ENCODE data around the gene TSC22D1. TPM values are rescaled to one million over a fixed set of nuclear protein-coding genes. Genes with fewer than 3 reads are reported as not detected.
"Not testable (repeated sequence)": the region's sequence is repeated elsewhere in the genome, so short reads cannot be mapped to it uniquely, and the experiment has no call there.

Gene TSC22D1
- total RNA-seq, 1 donor from 2014 or later: 7.0 TPM

DNA sequence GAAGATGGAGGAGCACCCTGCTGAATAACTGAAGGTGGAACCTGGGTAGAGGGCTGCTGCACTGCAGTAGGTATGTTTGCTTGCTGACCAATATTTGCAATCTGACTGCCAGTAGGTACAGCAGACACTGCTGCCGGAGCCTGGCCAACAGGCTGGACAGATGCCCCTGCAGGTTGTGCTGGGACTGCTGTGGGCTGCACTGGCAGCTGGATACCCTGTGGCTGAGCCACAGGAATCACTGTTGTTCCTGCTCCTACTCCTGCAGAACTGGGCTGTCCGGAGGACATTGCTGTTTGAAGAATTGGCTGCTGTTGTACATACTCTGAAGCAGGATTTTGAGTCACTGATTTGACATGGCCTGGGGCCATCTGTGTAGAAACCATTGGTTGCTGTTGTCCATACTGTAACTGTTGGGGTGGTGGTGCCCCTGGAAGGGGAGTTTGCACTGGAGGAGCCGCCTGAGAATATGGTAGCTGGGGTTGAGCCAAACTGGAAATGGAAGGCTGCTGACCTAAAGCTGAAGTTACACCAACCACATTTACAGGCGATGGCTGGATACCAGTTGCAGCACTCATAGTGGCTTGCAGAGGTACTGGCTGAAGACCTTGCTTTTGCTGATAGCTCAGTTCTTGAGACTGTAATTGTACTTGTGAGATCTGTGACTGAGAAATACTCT is 2.2 kb downstream of the TSC22D1 start:
- intact Hi-C loops (cut with micrococcal nuclease): loop anchor here (10.0 kb wide), 2 partner anchors 309 to 551 kb away; partner anchors contain the start of gene GTF2F2

DNA sequence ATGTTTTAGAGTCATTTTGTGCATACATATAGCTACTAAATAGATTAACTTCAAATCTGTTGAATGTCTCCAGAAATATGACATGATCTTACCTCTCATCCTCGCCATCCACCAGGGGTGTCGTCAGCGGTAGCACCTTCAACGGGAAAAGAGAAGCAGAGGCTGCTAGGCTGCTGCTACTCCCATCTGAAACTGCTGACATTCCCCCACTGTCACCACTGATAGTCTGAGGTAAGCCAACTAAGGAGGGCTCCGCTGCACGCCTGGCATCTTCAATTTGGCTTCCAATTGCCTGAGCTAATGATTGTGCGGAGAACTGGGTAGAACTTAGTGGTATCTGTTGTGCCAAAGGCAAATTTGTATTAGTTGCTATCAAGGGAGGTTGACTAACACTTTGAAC is 3.1 kb downstream of the TSC22D1 start:
- intact Hi-C loops (cut with micrococcal nuclease): loop anchor here (10.0 kb wide), 2 partner anchors 308 to 552 kb away; partner anchors contain the start of gene GTF2F2

DNA sequence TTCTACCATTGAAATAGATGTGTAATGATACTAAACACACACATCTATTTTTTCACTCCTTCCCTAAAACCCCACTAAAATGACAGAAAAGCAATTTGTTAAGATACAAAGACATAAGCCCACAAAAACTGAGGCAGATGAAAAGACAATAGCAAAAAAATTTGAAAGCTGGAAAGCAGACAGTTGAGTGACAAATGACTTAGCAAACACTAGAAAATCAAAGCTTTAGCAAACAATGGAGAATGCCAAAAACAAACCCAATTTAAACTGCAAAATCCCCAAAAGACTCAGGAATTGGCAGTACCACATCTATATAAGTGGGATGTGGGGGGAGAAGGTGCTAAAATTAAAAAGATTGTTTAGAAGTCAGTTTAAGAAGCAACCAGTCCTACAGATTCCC is 9.5 kb downstream of the TSC22D1 start:
- intact Hi-C loops (cut with micrococcal nuclease): no loop called here

DNA sequence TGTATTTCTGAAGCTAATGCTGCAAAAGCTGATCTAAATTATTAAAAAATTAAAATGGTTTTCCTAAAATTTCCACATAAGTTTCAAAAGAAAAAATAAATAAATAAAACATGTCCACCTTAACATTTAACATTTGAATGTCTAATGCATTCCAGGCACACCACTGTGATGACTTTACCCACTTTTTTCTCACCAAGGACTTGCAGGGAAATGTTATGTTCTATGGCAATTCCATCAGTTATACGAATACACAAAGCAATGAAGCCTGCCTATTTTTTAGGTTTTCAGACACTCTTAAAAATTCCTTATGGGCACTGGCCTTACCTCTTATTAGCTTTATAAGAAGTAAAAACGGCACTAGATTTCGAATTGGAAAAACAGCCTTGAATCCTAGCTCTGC is 10.2 kb downstream of the TSC22D1 start:
- intact Hi-C loops (cut with micrococcal nuclease): no loop called here

DNA sequence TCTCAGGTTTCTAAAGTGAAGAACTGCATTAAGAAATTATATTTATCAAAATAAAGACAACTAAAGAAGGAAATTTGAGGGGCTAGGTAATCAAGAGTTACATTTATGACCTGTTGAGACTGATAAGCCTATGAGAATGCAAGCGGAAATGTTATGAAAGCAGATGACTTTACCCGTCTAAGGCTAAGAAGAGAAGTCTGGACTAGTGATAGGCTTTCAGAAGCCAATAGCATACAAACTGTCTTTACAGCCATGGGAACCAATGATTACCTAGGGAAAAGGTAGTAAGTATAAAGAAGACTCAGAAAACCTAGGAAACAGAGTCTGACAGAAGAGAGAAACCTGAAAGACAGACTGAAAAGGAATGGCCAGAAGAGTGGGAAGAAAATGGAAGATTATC is 11.2 kb downstream of the TSC22D1 start:
- intact Hi-C loops (cut with micrococcal nuclease): no loop called here

DNA sequence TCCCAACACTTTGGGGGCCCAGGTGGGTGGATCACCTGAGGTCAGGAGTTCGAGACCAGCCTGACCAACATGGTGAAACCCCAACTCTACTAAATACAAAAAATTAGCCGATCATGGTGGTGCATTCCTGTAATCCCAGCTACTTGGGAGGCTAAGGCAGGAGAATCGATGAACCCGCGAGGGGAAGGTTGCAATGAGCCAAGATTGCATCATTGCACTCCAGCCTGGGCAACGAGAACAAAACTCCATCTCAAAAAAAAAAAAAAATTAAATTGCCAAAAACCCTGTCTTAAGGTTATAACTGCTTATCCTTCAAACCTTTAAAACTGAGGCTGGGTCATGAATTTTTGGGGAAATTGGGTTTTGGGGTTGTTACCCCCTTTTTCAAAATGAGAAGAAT is 13.3 kb downstream of the TSC22D1 start:
- intact Hi-C loops (cut with micrococcal nuclease): not testable (repeated sequence)

DNA sequence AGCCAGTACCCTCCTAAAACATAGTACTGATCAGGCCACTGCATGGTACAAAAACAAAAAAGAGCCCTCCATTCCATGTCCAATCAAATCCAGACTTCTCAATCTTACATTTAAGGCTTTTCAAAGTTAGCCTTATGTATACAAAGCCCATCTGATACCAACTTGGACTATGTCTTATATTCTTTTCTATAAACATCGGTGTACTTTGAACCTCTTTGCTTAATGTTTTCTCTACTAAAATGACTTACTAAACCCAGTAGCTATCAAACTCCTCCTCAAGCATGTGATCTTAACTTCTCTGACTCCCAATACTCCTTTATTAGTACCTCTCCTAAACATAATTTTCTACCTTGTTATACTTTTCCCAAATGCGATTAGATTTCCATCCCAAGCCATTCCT is 14.8 kb downstream of the TSC22D1 start:
- intact Hi-C loops (cut with micrococcal nuclease): no loop called here

DNA sequence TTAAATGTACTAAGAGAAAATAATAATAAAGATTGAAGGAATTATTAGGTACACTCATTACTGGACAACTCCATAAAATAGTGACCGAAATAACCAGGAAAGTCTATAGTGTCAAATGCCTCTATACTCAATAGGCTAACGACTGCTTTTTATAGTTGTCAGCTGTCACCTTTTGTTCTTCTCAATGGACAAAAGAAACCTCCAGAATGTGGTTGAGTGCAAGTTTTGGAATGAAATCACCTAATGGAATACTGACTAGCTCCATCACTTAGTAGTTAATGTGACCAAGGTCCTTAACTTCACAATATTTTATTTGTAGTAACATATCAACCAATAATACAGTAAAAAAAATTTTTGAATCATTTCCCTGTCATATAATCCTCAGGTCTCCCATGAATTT is 18.1 kb downstream of the TSC22D1 start:
- intact Hi-C loops (cut with micrococcal nuclease): no loop called here

DNA sequence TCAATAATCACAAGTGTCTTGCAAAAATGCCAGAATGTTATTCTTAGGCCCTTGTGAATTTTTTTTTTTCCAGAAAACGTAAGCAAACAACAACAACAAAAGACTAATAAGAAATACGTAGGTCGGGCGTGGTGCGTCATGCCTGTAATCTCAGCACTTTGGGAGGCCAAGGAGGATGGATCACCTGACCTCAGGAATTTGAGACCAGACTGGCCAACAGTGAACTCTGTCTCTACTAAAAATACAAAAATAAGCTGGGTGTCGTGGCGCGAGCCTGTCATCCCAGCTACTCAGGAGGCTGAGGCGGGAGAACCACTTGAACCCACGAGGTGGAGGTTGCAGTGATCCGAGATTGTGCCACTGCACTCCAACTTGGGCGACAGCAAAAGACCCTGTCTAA is 20.9 kb downstream of the TSC22D1 start:
- intact Hi-C loops (cut with micrococcal nuclease): no loop called here

DNA sequence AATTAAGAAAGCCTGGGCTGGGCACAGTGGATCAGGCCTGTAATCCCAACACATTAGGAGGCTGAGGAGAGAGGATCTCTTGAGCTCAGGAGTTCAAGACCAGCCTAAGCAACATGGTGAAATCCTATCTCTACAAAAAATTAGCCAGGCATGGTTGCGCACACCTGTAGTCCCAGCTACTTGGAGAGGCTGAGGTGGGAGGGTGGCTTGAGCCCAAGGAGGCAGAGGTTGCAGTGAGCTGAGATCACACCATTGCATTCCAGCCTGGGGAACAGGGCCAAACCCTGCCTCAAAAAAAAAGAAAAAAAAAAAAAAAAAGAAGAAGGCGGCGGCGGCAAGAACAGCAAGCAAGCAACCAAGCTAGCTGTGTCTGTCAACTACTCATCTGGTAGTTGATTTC is 26.7 kb downstream of the TSC22D1 start:
- intact Hi-C loops (cut with micrococcal nuclease): no loop called here

DNA sequence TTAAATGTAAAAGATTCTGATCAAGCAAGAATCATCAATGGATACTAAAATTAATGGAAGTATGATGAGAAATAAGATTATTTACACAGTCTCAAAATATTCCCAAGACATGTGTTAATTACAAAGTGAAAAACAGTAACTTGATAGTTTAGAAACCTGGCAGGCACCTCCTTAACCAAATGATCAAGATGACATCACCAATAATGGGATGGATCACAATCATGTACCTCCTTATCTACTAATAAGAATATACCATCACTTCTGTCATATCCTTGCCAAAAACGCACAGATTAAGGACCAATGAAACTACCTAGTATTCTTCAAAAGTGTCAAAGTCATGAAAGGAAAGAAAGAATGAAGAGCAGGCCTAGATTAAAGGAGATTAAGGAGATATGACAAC is 30.0 kb downstream of the TSC22D1 start:
- intact Hi-C loops (cut with micrococcal nuclease): no loop called here

DNA sequence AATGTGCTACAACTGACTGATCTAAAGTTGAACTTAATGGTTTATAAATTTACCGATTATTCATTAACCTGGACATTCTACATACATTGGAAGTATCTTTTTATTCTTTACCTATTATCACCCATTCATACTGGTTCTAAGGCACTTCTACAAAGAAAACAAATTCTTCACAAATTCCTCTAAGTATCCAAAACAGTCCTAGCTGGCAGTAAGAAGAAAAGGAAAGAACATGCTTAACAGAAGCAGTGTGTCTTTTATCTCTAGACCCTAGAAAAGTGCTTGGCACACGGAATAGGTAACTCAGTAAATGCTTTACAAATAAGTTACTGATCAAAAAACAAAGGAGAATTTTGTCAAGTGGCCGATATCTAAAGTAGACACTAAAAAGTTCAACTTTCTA is 32.8 kb downstream of the TSC22D1 start:
- intact Hi-C loops (cut with micrococcal nuclease): no loop called here

DNA sequence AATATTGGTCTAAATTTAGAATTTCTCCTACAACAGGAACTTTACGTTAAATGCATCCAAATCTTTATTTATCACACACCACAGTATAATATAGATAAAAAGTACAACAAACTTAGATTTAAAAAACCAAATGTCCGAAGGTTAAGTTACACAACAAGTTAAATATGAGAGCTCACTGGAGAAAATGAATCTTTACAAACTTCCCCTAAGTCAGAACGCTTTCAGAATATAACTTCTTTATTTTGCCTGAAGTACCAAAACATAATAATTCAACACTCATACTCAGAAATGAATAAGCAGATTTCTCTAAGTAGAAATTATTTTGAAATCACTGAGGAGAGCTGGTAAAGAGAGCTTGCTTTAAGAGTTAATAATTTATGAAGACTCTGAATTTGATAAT is 33.8 kb downstream of the TSC22D1 start:
- intact Hi-C loops (cut with micrococcal nuclease): no loop called here

DNA sequence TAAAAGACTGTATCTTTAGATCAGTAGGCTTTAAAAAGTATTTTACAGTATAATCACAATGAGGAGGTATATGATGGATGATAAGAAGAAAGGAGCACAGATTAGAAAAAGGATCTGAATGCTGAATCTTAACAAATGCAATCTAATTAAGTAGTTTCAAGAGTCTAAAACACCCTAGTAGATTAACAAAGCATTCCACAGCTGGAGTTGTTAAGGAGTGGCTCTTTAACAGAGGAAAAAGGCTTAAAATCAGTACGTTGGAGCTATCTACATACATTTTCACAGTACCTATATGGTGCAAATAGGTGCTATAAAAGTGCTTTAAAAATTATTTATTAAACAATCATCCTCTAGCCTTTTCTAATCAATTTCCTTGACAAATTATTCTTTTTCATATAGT is 34.5 kb downstream of the TSC22D1 start:
- intact Hi-C loops (cut with micrococcal nuclease): no loop called here

DNA sequence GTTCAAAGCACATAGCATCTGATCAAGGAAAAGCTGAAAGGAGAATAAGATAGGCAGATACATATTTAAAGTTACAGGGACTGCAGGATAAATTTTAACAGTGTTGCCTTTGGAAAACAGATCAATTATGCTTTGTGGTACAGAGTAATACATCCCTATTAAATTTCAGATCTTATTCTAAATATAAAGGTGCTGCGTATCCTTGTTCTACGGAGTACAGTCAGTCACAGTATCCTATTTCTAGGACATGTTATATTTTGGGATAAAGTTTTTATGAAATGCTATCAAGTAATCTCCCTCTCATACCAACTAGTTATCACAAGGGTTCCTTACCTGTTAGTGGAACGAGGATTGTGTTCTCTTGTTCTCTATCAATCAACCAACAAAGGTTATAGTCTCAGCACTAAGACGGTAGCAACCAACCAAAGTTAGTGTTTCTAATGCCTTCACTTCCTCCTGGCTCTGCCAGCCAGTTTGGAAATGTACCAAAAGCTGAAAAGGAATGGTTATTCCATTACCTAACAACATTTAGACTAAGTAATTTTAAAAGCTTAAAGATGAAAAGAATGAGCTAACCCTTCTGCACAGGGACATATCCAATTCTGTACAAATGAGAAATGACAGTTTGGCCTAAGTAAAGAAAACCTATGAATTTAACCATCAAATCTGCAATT is 35.2 kb downstream of the TSC22D1 start:
- intact Hi-C loops (cut with micrococcal nuclease): no loop called here

DNA sequence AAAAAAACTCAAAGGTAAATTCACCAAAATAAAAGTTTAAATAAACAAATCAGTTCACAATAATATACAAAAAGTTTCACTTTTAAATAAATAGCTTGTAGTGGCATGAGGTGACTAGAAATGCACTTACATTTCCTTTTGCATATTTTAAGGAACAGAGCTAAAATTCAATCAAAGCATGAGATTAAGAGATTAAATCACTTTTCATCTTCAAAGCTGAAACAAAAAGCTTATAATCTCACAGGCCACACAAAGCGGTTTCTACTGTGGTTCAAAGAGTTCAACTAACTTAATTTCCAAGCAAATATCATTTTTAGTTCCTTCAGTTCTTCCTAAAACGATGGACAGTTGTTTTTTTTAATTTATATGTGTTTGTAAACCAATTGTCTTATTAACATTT is 38.9 kb downstream of the TSC22D1 start:
- intact Hi-C loops (cut with micrococcal nuclease): no loop called here

DNA sequence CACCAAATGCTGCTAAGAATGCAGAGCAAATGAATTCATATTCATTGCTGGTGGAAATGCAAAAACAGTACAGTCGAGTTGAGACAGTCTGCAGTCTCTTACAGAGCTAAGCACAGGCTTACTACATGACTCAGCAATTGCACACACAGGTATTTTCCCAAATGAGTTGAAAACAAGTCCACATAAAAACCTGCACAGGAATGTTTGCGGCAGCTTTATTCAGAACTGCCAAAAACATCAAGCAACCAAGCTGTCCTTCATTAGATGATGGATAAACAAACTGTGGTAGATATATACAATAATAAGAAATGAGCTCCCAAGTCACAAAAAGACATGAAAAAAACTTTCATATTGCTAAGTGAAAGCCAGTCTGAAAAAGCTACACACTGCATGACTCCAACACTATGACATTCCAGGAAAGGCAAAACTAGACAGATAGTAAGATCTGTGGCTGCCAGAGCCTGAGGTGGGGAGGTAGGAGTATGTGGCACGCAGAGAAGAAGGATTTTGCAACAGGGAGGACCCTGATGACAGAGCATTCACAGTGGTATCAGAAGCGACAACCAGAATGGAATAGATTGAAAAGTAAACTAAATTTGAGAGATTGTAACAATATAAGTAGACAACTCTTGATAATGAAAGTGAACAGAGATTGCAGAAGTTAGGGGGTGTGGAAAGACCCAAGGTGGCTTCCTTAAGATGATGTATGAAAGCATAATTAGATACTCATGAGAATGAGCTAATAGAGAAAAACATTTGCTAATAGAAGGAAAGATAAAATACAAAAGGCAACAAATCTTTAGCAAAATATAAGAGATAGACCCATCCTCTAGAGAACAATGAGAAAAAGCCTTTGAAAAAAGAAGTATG is 52.7 kb downstream of the TSC22D1 start:
- intact Hi-C loops (cut with micrococcal nuclease): no loop called here

DNA sequence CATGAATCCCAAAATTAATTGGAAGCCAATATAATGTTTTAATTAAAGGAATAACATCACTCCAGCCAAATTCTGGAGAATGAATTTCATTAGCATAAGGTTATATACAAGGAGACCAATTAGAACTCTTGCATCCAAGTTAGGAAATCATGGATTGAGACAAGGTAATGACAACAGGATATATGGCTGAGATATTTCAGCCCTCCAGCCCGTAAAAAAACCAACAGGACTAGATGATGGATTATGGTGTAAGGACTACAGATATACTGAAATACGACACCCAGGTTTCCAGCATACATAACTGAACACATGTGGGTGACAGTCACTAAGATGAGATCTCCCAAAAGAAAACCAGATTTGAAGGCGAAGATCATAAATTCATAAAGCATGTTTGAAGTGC is 56.5 kb downstream of the TSC22D1 start:
- intact Hi-C loops (cut with micrococcal nuclease): no loop called here

DNA sequence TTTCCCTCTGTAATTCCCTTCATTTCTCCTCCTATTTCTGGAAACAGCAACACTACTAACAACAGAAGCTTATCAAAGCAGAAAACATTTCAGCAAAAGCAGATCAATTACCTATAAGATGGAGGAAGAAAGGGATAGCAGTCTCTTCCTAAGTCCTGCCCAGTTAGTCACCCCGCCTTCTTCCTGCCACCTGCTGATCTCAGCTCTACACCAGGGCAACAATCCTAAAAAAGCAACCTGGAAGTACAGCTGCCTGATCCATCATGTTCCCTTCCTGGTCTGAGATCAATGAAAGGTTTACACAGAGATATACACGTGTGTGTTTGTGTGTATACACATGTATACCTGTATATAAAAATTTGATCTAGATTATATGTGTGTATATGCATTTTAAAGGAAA is 59.4 kb downstream of the TSC22D1 start:
- intact Hi-C loops (cut with micrococcal nuclease): no loop called here

DNA sequence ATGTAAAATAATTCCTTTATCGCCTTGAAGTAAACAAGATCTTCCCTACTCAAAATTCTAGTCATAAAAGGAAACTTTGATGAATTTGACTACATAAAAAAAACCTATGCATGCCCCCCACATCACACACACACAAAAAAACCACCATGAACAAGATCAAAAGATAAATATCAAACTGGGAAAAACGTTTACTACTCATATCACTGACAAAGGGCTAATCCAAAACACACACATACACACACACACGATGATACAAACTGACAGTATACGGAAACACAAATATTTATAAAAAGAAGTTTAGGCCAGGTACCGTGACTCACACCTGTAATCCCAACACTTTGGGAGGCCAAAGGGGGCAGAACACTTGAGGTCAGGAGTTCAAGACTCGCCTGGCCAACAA is 61.9 kb downstream of the TSC22D1 start:
- intact Hi-C loops (cut with micrococcal nuclease): no loop called here

DNA sequence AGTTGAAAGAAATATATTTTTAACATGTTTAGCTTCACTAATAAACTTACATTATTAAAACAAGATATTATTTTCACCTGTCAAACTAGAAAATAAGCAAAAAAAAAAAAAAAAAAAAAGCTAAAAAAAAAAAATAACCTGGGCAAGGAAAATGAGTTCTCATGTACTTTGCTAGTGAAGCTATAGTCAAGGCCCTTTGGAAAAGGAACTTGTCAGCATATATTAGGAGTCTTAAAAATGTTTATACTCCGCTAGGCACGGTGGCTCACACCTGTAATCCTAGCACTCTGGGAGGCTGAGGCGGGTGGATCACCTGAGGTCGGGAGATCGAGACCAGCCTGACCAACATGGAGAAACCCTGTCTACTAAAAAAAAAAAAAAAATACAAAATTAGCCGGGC is 66.3 kb downstream of the TSC22D1 start:
- intact Hi-C loops (cut with micrococcal nuclease): not testable (repeated sequence)

DNA sequence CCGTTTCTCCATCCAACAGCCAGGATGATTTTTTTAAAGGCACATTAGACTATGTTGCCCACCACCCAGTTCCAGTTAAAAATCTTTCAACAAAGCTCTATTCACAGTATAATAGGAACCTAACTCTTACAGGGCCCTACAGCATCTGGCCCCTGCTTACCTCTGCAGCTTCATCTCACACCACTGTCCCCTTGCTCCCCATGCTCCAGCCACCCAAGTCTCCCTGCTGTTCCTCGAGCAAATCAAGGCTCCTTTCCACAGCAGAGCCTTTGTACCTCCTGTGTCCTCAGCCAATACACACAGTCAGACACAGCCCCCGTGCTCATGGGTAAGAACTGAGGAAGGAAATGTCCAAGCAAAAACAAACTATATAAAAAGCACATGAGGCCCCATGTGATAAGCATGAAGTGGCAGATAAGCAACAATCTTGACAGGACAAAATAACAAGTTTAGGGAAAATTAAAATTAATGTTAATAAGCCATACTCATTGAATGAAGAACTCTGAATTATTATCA is 67.5 kb downstream of the TSC22D1 start:
- intact Hi-C loops (cut with micrococcal nuclease): no loop called here
